Muscle layer of duodenum (tissue), 2 donors: ENCODE measurements around the gene ALS2CL.

ENCODE experiments used
- H3K27ac ChIP-seq: one replicate; pipeline ENCODE4 v1.7.0; 2013; ENCODE audit warnings: mild to moderate bottlenecking, low read length
- H3K27me3 ChIP-seq: one replicate; pipeline ENCODE4 v1.7.0; 2013; ENCODE audit warnings: low read depth, mild to moderate bottlenecking, control low read depth, low read length
- H3K36me3 ChIP-seq, 2 donors: one replicate each; pipeline ENCODE4 v1.7.0; 2013; ENCODE audit warnings: low read length in 2 of 2, control low read depth in 1 of 2, mild to moderate bottlenecking in 1 of 2; ENCODE audit not compliant: insufficient read depth in 2 of 2, control insufficient read depth in 1 of 2
- H3K4me1 ChIP-seq, 2 donors: one replicate each; pipeline ENCODE4 v1.7.0; 2013; ENCODE audit warnings: low read length in 2 of 2, mild to moderate bottlenecking in 2 of 2, control low read depth in 1 of 2, moderate library complexity in 1 of 2; ENCODE audit not compliant: insufficient read depth in 2 of 2, control insufficient read depth in 1 of 2
- H3K4me3 ChIP-seq, 2 donors: one replicate each; pipeline ENCODE4 v1.7.0; 2013; ENCODE audit warnings: low read length in 2 of 2, low read depth in 1 of 2, mild to moderate bottlenecking in 1 of 2
- H3K9me3 ChIP-seq, 2 donors: one replicate each; pipeline ENCODE4 v1.7.0; 2013; ENCODE audit warnings: low read length in 2 of 2, control low read depth in 1 of 2, mild to moderate bottlenecking in 1 of 2; ENCODE audit not compliant: control insufficient read depth in 1 of 2
- donor health status: healthy.

ALS2CL gene

GRCh38 chr3:46714728-46715506 is 21.4 kb upstream of the ALS2CL start:
- H3K4me3 ChIP-seq: no peak overlapping the region
- H3K27me3 ChIP-seq: peaks cover 3% of the 10 kb centered on the region
- no peaks in the 10 kb centered on the region for H3K4me1 ChIP-seq
- no peaks in the 10 kb centered on the region for H3K36me3 ChIP-seq
- H3K9me3 ChIP-seq: no peaks in the 10 kb centered on the region
- H3K27ac ChIP-seq: no peak overlapping the region

- no peak overlapping the region for H3K27ac ChIP-seq
- H3K4me3 ChIP-seq: no peak overlapping the region
- H3K27me3 ChIP-seq: peaks cover 3% of the 10 kb centered on the region
- H3K9me3 ChIP-seq: no peaks in the 10 kb centered on the region
- no peaks in the 10 kb centered on the region for H3K36me3 ChIP-seq
- no peaks in the 10 kb centered on the region for H3K4me1 ChIP-seq
Measured at GRCh38 chr3:46713898-46714552, 20.5 kb upstream of the ALS2CL start.

DNA sequence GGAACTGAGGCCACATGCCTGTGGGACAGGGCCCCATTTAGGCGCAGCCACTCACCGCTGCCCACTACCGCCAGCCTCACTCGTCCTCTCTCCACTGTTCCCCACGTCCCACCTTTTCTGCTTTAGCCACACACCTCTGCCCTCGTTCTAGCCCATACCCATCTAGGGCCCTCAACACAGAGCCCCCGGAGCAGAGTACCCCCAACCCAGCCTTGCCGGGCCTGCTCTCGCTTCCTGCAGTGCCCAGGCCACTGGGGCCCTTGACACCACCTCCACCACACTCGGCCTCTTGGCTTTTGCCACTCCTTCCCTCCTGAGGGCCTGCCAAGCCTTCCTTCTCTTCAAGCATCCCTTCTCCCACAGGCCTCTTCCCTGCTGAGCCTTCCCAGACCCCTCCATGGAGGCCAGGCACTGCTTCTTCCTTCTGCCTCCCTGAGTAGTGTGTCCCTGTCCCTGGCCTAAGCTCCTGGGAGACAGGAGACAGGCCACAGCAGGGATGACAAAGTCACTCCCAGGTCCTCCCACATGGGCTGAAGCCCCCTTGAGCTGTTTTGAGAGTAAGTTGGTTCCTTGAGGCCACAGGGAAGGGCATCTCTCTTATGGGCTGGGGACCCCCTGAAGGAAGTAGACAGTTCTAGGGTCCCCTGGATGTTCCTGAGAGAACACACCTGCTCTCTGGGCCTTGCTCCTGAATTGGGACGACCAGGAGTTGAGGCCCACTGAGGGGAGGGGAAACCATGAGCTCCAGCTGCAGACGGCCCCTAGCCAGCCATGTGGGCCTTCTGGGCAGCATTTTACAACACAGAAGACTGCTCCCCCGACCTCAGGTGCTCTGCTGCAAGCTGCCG is 19.8 kb upstream of the ALS2CL start:
- Histone ChIP-seq H3K4me3 (no peak overlapping the region), H3K27me3 (peaks cover 3% of the 10 kb centered on the region), H3K9me3 (no peaks in the 10 kb centered on the region), H3K27ac (no peak overlapping the region), H3K4me1 (no peaks in the 10 kb centered on the region), H3K36me3 (no peaks in the 10 kb centered on the region)

DNA sequence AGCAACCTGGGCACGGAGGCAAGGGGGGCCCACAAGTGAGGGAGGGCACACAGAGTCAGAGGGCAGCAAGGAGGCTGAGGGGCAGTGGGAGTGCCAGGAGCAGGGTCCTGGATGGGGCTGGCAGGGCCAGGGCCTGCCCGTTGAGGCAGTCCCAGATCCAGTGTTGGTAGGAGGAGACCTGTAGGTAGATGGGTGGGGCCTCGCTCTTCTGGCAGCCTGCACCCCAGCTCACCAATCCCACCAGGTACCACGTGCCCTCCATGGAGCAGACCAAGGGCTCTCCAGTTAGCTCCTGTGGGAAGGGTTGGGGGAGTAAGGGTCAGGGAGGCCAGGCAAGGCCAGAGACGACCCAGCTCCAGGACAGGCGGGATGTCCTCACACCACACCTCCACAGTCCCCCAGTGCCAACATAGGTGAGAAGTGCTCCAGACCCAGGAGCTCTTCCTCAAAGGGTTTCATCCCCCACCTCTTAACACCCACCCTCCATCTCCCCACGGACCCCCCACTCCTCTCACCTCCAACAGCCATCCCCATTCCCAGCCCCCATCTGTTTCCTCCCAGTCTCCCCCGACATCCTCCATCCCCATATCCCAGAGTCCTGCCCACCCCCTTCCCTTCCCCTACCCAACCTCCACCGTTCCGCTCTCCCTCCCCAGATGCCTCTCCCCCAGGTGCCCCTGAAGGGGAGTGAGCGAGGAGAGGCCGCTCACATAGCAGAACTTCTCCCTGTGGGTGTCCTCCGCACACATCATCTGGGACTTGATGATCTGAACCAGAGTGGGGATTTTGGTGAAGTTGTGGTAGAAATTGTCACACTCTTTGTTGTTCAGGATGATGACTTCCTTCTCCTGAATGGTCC is 18.9 kb upstream of the ALS2CL start:
- Histone ChIP-seq H3K9me3 (no peaks in the 10 kb centered on the region), H3K4me3 (no peak overlapping the region), H3K36me3 (no peaks in the 10 kb centered on the region), H3K4me1 (no peaks in the 10 kb centered on the region), H3K27me3 (peaks cover 3% of the 10 kb centered on the region), H3K27ac (no peak overlapping the region)

- no peaks in the 10 kb centered on the region for H3K4me1 ChIP-seq
- H3K27ac ChIP-seq: no peak overlapping the region
- no peak overlapping the region for H3K4me3 ChIP-seq
- no peaks in the 10 kb centered on the region for H3K36me3 ChIP-seq
- H3K9me3 ChIP-seq: no peaks in the 10 kb centered on the region
- H3K27me3 ChIP-seq: peaks cover 3% of the 10 kb centered on the region
Measured at GRCh38 chr3:46711760-46712159, 18.3 kb upstream of the ALS2CL start.

DNA sequence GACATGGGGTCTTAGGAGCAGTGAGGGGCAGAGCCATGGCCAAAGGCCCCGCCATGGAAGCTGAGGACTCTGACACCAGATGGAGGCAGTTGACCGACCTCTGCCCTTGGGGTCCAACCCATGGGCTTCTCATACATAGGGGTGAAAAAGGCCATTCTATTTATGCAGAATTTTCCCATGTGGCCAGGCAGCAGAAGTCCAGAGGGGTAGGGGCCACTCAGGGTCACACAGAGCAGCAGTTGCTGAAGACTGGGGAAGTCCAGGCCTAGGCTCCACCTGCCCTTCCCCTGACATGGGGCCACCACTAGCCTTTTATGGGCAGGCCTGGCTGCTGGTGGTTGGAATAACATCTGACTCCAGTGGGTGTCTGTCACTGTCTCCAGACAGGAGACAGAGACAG is 17.8 kb upstream of the ALS2CL start:
- Histone ChIP-seq H3K4me1 (no peaks in the 10 kb centered on the region), H3K36me3 (no peaks in the 10 kb centered on the region), H3K27me3 (no peaks in the 10 kb centered on the region), H3K4me3 (no peak overlapping the region), H3K27ac (no peak overlapping the region), H3K9me3 (no peaks in the 10 kb centered on the region)

DNA sequence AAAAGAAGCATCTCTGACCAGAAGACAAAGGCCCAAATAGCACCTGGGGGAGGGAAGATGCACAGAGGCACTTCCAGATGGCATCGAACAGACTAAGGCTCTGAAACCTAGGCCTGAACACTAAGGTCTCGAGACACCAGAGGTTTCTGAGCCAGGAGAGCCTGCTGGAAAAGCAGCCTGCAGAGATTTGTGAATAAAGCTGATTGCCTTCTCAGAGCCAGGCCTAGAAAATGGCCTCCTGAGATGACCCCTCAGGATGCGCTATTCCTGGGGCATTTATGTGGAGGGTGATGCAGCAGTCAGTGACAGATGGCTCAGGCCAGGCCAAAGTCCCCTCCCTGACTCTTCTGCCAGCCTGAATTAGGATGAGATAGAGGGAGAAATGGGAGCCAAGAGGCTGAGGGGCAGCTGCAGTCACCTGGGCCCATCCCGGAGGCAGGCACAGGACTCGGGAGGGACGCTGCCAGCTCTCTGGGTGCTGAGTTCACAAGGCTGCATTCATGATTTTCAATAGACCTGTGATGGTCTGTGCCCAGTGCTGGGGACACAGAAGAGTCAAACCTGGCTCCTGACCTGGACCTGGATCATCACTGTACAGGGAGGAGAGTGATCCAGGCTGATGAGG is 17.3 kb upstream of the ALS2CL start:
- Histone ChIP-seq H3K4me1 (no peaks in the 10 kb centered on the region), H3K4me3 (no peak overlapping the region), H3K9me3 (no peaks in the 10 kb centered on the region), H3K27ac (no peak overlapping the region), H3K36me3 (no peaks in the 10 kb centered on the region), H3K27me3 (no peaks in the 10 kb centered on the region)

GRCh38 chr3:46710229-46710628 is 16.8 kb upstream of the ALS2CL start:
- no peaks in the 10 kb centered on the region for H3K27me3 ChIP-seq
- H3K27ac ChIP-seq: no peak overlapping the region
- no peak overlapping the region for H3K4me3 ChIP-seq
- H3K4me1 ChIP-seq: no peaks in the 10 kb centered on the region
- no peaks in the 10 kb centered on the region for H3K36me3 ChIP-seq
- H3K9me3 ChIP-seq: no peaks in the 10 kb centered on the region

GRCh38 chr3:46709721-46710120 is 16.2 kb upstream of the ALS2CL start:
- Histone ChIP-seq H3K9me3 (no peaks in the 10 kb centered on the region), H3K36me3 (no peaks in the 10 kb centered on the region), H3K27ac (no peak overlapping the region), H3K27me3 (no peaks in the 10 kb centered on the region), H3K4me1 (no peaks in the 10 kb centered on the region), H3K4me3 (no peak overlapping the region)

DNA sequence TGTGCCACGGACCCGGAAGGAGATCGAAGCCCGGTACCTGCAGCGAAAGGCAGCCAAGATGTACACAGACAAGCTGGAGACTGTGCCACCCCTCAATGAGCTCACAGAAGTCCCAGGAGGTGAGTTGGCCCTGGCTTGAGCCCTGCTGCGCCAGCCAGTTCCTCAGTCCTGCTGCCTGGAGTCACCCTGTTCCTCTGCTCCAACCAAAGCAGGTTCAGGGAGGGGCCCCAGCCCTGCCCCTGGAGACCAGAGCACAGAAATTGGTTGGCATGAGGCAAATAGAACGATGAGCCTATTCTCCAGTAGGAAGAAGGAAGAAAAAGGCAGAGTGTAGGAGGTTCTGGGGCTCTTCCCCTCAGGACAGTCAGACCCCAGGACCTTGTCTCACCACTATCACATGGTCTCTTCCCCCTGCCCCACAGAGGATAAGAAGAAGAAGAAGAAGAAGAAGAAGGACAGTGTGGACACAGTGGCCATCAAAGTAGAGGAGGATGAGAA is 15.7 kb upstream of the ALS2CL start:
- Histone ChIP-seq H3K36me3 (no peaks in the 10 kb centered on the region), H3K27me3 (no peaks in the 10 kb centered on the region), H3K4me3 (no peak overlapping the region), H3K4me1 (no peaks in the 10 kb centered on the region), H3K9me3 (no peaks in the 10 kb centered on the region), H3K27ac (no peak overlapping the region)
